ENCODE data around the gene ZNF43.

DNA sequence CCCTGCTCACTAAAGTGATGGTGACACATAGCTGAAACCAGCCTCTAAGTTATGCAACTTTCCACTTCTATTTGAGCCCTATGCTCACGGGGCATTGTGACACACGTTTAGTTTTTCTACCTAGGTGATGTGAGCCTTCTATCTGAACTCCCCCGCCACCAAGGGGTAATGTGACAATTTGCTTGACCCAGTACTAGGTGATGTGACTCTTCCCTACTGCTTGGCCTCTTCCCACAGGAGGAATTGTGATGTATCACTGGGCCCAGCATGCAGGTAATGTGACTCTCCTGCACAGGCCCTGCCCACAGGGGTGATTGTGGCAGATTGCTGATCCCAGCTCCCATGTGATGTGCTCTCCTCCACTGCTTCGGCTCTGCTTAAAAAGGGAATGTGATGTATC is 42.7 kb upstream of the ZNF43 start:
- TF ChIP-seq, protein P1, sequence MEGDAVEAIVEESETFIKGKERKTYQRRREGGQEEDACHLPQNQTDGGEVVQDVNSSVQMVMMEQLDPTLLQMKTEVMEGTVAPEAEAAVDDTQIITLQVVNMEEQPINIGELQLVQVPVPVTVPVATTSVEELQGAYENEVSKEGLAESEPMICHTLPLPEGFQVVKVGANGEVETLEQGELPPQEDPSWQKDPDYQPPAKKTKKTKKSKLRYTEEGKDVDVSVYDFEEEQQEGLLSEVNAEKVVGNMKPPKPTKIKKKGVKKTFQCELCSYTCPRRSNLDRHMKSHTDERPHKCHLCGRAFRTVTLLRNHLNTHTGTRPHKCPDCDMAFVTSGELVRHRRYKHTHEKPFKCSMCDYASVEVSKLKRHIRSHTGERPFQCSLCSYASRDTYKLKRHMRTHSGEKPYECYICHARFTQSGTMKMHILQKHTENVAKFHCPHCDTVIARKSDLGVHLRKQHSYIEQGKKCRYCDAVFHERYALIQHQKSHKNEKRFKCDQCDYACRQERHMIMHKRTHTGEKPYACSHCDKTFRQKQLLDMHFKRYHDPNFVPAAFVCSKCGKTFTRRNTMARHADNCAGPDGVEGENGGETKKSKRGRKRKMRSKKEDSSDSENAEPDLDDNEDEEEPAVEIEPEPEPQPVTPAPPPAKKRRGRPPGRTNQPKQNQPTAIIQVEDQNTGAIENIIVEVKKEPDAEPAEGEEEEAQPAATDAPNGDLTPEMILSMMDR (IDR thresholded peaks at IDR 0.05; ENCODE audit: low read depth, low read length): no peak
- TF ChIP-seq EZH2phosphoT487 (IDR thresholded peaks at IDR 0.05; ENCODE audit: low read depth): no peak

All from OCI-LY3 (cell line).